ENCODE measurements around the gene PARP16.

GRCh38 chr15:65249641-65250040 lies 37.0 kb downstream of the PARP16 start:
- TF ChIP-seq, protein P1, sequence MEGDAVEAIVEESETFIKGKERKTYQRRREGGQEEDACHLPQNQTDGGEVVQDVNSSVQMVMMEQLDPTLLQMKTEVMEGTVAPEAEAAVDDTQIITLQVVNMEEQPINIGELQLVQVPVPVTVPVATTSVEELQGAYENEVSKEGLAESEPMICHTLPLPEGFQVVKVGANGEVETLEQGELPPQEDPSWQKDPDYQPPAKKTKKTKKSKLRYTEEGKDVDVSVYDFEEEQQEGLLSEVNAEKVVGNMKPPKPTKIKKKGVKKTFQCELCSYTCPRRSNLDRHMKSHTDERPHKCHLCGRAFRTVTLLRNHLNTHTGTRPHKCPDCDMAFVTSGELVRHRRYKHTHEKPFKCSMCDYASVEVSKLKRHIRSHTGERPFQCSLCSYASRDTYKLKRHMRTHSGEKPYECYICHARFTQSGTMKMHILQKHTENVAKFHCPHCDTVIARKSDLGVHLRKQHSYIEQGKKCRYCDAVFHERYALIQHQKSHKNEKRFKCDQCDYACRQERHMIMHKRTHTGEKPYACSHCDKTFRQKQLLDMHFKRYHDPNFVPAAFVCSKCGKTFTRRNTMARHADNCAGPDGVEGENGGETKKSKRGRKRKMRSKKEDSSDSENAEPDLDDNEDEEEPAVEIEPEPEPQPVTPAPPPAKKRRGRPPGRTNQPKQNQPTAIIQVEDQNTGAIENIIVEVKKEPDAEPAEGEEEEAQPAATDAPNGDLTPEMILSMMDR (IDR thresholded peaks at IDR 0.05): no peak
- TF ChIP-seq POLR2A (IDR thresholded peaks at IDR 0.05; ENCODE audit: low read depth) (no peak), POLR2AphosphoS5 (IDR thresholded peaks at IDR 0.05) (no peak)

All from esophagus muscularis mucosa (tissue), 3 donors.